ENCODE measurements around the gene BOD1L1. TPM values are rescaled to one million over a fixed set of nuclear protein-coding genes. Genes with fewer than 3 reads are reported as not detected.
"Not testable (repeated sequence)": the region's sequence is repeated elsewhere in the genome, so short reads cannot be mapped to it uniquely, and the experiment has no call there.

The BOD1L1 gene
- total RNA-seq, 1 donor from 2014 or later = 54.3 TPM

- no peak for DNase-seq
Measured at GRCh38 chr4:13618212-13618806, 9.2 kb downstream of the BOD1L1 start.

GRCh38 chr4:13617801-13618200, 9.7 kb downstream of the BOD1L1 start:
- DNase-seq = no peak

- no peak for DNase-seq
Measured at GRCh38 chr4:13616597-13616996, 10.9 kb downstream of the BOD1L1 start.

GRCh38 chr4:13615161-13615560, 12.4 kb downstream of the BOD1L1 start:
- DNase-seq = no peak

GRCh38 chr4:13612569-13612968, 15.0 kb downstream of the BOD1L1 start:
- no peak for DNase-seq

GRCh38 chr4:13611283-13611842, 16.2 kb downstream of the BOD1L1 start:
- DNase-seq = peak; percentile 5

- DNase-seq = no peak
Measured at GRCh38 chr4:13605330-13605729, 22.2 kb downstream of the BOD1L1 start.

- no peak for DNase-seq
Measured at GRCh38 chr4:13601848-13602247, 25.7 kb downstream of the BOD1L1 start.

- no peak for DNase-seq
Measured at GRCh38 chr4:13601048-13601447, 26.5 kb downstream of the BOD1L1 start.

- DNase-seq = no peak
Measured at GRCh38 chr4:13599159-13599558, 28.4 kb downstream of the BOD1L1 start.

- no peak for DNase-seq
Measured at GRCh38 chr4:13597604-13598003, 29.9 kb downstream of the BOD1L1 start.

GRCh38 chr4:13597141-13597540, 30.4 kb downstream of the BOD1L1 start:
- no peak for DNase-seq

- no peak for DNase-seq
Measured at GRCh38 chr4:13592220-13592619, 35.3 kb downstream of the BOD1L1 start.

GRCh38 chr4:13590766-13591165, 36.8 kb downstream of the BOD1L1 start:
- no peak for DNase-seq

GRCh38 chr4:13588954-13589353, 38.6 kb downstream of the BOD1L1 start:
- DNase-seq = no peak

- DNase-seq = no peak
Measured at GRCh38 chr4:13584481-13584880, 43.0 kb downstream of the BOD1L1 start.

GRCh38 chr4:13580036-13580435, 47.5 kb downstream of the BOD1L1 start:
- no peak for DNase-seq

- no peak for DNase-seq
Measured at GRCh38 chr4:13577660-13578059, 49.9 kb downstream of the BOD1L1 start.

- DNase-seq = no peak
Measured at GRCh38 chr4:13570916-13571315, 56.6 kb downstream of the BOD1L1 start.

GRCh38 chr4:13567125-13567524, 60.4 kb downstream of the BOD1L1 start:
- no peak for DNase-seq

- DNase-seq = no peak
Measured at GRCh38 chr4:13562876-13563275, 64.6 kb downstream of the BOD1L1 start.

- DNase-seq = no peak
Measured at GRCh38 chr4:13561673-13562072, 65.9 kb downstream of the BOD1L1 start.

GRCh38 chr4:13560111-13560510, 67.4 kb downstream of the BOD1L1 start:
- DNase-seq = not testable (repeated sequence)

- no peak for DNase-seq
Measured at GRCh38 chr4:13559413-13559812, 68.1 kb downstream of the BOD1L1 start.

GRCh38 chr4:13558881-13559280, 68.6 kb downstream of the BOD1L1 start:
- no peak for DNase-seq
